ENCODE results near the gene HLA-DOB.

HLA-DOB gene

GRCh38 chr6:32772656-32773055, 44.1 kb downstream of the HLA-DOB start:
- H3K4me3 Mint-ChIP-seq: no peak overlapping the region
- no peaks in the 10 kb centered on the region for H3K9me3 Mint-ChIP-seq
- ATAC-seq (no peak), DNase-seq (no peak)
- peaks cover 31% of the 10 kb centered on the region for H3K27me3 Mint-ChIP-seq
- no peak overlapping the region for H3K27ac Mint-ChIP-seq
- peaks cover 4% of the 10 kb centered on the region for H3K4me1 Mint-ChIP-seq
- H3K36me3 Mint-ChIP-seq (ENCODE audit: low read depth): no peaks in the 10 kb centered on the region

- Mint-ChIP-seq H3K36me3 (ENCODE audit: low read depth) (no peaks in the 10 kb centered on the region), H3K27me3 (peaks cover 28% of the 10 kb centered on the region), H3K27ac (no peak overlapping the region)
These were observed 52.8 kb downstream of the HLA-DOB start for GRCh38 chr6:32764048-32764447.

GRCh38 chr6:32763421-32763820, 53.4 kb downstream of the HLA-DOB start, which contains the start of gene HLA-DQB2:
TSS of gene HLA-DQB2 (minus strand) at chr6:32763532. CDS start at chr6:32763470, 62 bp downstream.
- ATAC-seq (no peak), DNase-seq (no peak)
- Mint-ChIP-seq H3K27ac (no peak within 1 kb of the TSS), H3K4me3 (no peak within 1 kb of the TSS), H3K9me3 (no peaks in the 10 kb centered on the region), H3K4me1 (peaks cover 2% of the 10 kb centered on the region), H3K27me3 (peaks cover 25% of the 10 kb centered on the region), H3K36me3 (ENCODE audit: low read depth) (no peaks in the 10 kb centered on the region)

More at GRCh38 chr6:32764048-32764447, 52.8 kb downstream of the HLA-DOB start:
- DNase-seq: no peak
- no peaks in the 10 kb centered on the region for H3K9me3 Mint-ChIP-seq
- ATAC-seq: no peak
- H3K4me3 Mint-ChIP-seq: no peak overlapping the region
- peaks cover 2% of the 10 kb centered on the region for H3K4me1 Mint-ChIP-seq

Data from activated naive CD8-positive, alpha-beta T cell treated with anti-CD3 and anti-CD28 coated beads, Interleukin-2, amount 50 U/mL, for 24 hours (primary cell).